ENCODE results near the gene KCNN1. TPM values are rescaled to one million over a fixed set of nuclear protein-coding genes. Genes with fewer than 3 reads are reported as not detected.
"Not testable (repeated sequence)": the region's sequence is repeated elsewhere in the genome, so short reads cannot be mapped to it uniquely, and the experiment has no call there.

Gene KCNN1
- total RNA-seq, 3 donors from 2014 or later, result 0.33 to 0.59 TPM; not detected in 1

DNA sequence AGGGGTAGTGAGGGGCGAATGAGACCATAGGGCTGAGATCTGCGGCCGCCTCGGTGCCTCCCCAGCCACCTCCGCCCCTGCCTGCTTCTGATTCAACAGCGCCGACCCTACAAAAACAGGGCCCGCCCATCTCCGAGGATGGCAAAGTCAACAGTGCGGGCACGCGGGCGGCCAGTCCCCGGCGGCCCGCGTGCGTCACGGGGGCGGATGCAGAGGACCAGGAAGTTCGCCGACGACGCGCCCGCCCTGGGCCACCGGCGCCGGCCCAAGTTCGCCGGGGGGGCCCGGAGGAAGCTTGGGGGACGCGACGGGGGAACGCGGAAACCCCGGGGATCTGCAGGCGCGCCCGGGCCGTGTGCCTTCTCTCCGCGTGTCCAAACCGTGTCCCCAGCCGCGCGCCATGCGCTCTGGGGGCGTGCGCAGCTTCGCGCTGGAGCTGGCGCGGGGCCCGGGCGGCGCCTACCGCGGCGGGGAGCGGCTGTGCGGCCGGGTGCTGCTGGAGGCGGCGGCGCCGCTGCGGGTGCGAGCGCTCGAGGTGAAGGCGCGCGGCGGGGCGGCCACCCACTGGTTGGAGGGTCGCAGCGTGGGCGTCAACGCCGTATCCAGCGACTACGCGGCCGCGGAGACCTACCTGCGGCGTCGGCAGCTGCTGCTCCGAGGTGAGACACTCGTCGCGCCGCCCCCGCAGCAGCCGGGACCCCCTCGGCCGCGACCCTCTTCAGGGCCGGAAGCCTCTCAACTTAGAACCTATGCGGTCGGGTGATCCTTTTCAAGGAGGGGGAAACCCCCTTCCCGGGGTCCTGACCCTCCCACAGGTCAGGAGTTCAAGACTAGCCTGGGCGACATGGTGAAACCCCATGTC, 34.2 kb downstream of the KCNN1 start:
- intact Hi-C loops (cut with DNase I; ENCODE audit: low total_unique reads), result no loop called here
- no peaks in the 10 kb centered on the region for H3K4me1 ChIP-seq

DNA sequence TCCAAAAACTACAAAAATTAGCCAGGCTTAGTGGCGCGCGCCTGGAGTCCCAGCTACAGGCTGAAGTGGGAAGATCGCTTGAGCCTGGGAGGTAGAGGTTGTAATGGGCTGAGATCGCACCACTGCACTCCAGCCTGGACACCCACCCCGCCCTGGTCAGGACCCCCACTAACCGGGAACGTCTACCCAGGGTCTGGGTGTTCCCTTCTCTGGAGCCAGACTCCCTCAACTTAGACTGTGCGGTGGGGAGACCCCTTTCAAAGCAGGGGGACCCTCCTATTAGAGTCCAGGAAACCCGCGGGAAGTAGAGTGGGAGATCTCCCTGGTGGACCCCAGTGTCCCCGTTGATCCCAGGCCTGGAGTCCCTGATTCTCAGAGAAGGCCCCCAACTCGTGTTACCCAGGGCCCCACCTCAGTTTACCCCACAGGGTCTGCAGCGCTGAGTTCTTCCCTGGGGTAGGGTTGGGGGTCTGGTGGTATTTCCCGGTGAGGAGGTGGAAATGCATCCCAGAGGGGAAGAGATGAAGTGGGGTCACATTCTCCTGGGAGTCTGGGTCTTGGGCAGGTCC, 35.0 kb downstream of the KCNN1 start:
- no peaks in the 10 kb centered on the region for H3K27me3 ChIP-seq
- H3K27ac ChIP-seq, result peak overlapping the region; percentile 90
- TF ChIP-seq, protein P1, sequence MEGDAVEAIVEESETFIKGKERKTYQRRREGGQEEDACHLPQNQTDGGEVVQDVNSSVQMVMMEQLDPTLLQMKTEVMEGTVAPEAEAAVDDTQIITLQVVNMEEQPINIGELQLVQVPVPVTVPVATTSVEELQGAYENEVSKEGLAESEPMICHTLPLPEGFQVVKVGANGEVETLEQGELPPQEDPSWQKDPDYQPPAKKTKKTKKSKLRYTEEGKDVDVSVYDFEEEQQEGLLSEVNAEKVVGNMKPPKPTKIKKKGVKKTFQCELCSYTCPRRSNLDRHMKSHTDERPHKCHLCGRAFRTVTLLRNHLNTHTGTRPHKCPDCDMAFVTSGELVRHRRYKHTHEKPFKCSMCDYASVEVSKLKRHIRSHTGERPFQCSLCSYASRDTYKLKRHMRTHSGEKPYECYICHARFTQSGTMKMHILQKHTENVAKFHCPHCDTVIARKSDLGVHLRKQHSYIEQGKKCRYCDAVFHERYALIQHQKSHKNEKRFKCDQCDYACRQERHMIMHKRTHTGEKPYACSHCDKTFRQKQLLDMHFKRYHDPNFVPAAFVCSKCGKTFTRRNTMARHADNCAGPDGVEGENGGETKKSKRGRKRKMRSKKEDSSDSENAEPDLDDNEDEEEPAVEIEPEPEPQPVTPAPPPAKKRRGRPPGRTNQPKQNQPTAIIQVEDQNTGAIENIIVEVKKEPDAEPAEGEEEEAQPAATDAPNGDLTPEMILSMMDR (IDR thresholded peaks at IDR 0.05), result no peak
- TF ChIP-seq POLR2A (IDR thresholded peaks at IDR 0.05) (no peak), POLR2AphosphoS5 (IDR thresholded peaks at IDR 0.05) (no peak)
- no peaks in the 10 kb centered on the region for H3K4me1 ChIP-seq
- H3K36me3 ChIP-seq, result no peaks in the 10 kb centered on the region
- H3K9me3 ChIP-seq, result no peaks in the 10 kb centered on the region
- peak overlapping the region; percentile 77 to 83 (median 80) for H3K4me3 ChIP-seq
- intact Hi-C loops (cut with DNase I; ENCODE audit: low total_unique reads), result no loop called here
- DNase-seq (ENCODE audit: low spot score in 2 of 2), result no peak

More for the DNA sequence above, 34.2 kb downstream of the KCNN1 start:
- H3K36me3 ChIP-seq, result no peaks in the 10 kb centered on the region
- peak overlapping the region; percentile 77 to 83 (median 80) for H3K4me3 ChIP-seq
- H3K9me3 ChIP-seq, result no peaks in the 10 kb centered on the region
- H3K27me3 ChIP-seq, result no peaks in the 10 kb centered on the region
- H3K27ac ChIP-seq, result peak overlapping the region; percentile 90
- DNase-seq (ENCODE audit: low spot score in 2 of 2), result peak; percentile 82 to 89
- TF ChIP-seq, protein P1 (IDR thresholded peaks at IDR 0.05), result no peak
- TF ChIP-seq POLR2A (IDR thresholded peaks at IDR 0.05) (peak; percentile 36), POLR2AphosphoS5 (IDR thresholded peaks at IDR 0.05) (peak; percentile 65 to 82 (median 82))

DNA sequence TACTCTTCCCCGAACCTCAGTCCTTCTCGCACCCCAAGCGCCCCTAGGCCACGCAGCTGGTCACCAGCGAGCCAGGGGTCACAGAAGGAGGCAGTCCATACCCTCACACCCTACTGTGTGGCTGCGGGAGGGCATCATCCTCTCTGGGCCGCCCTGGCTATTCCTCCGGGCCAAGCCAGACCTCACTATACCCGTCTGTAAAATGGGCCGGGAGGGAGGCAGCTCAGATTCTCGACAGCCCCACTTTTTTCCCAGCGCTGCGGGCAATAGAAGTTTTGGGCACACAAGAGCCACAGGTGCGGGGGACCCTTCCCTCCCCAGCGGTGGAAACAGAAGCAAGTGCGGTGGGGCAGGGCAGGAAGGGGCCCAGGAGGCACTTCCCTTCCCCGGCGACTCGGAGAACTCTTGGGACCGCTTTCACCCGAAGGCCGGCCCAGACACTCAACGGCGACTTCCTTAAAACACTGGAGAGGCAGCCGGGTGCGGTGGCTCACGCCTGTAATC, 35.5 kb downstream of the KCNN1 start:
- peak overlapping the region; percentile 77 to 83 (median 80) for H3K4me3 ChIP-seq
- intact Hi-C loops (cut with DNase I; ENCODE audit: low total_unique reads), result no loop called here
- no peaks in the 10 kb centered on the region for H3K27me3 ChIP-seq
- TF ChIP-seq POLR2A (IDR thresholded peaks at IDR 0.05), result no peak
- TF ChIP-seq, protein P1 (IDR thresholded peaks at IDR 0.05), result no peak
- TF ChIP-seq POLR2AphosphoS5 (IDR thresholded peaks at IDR 0.05), result no peak
- H3K4me1 ChIP-seq, result no peaks in the 10 kb centered on the region
- H3K9me3 ChIP-seq, result no peaks in the 10 kb centered on the region
- DNase-seq (ENCODE audit: low spot score in 2 of 2), result no peak
- H3K36me3 ChIP-seq, result no peaks in the 10 kb centered on the region
- peak overlapping the region; percentile 90 for H3K27ac ChIP-seq

- not testable (repeated sequence) for H3K4me3 ChIP-seq; H3K27me3 ChIP-seq; H3K9me3 ChIP-seq; H3K27ac ChIP-seq; H3K36me3 ChIP-seq; DNase-seq (ENCODE audit: low spot score in 2 of 2); H3K4me1 ChIP-seq
- intact Hi-C loops (cut with DNase I; ENCODE audit: low total_unique reads), result loop anchor here (5.0 kb wide), 1 partner anchor 52 kb away; no protein-coding TSS in a partner anchor
Measured at GRCh38 chr19:18005750-18006149, 38.8 kb downstream of the KCNN1 start.

DNA sequence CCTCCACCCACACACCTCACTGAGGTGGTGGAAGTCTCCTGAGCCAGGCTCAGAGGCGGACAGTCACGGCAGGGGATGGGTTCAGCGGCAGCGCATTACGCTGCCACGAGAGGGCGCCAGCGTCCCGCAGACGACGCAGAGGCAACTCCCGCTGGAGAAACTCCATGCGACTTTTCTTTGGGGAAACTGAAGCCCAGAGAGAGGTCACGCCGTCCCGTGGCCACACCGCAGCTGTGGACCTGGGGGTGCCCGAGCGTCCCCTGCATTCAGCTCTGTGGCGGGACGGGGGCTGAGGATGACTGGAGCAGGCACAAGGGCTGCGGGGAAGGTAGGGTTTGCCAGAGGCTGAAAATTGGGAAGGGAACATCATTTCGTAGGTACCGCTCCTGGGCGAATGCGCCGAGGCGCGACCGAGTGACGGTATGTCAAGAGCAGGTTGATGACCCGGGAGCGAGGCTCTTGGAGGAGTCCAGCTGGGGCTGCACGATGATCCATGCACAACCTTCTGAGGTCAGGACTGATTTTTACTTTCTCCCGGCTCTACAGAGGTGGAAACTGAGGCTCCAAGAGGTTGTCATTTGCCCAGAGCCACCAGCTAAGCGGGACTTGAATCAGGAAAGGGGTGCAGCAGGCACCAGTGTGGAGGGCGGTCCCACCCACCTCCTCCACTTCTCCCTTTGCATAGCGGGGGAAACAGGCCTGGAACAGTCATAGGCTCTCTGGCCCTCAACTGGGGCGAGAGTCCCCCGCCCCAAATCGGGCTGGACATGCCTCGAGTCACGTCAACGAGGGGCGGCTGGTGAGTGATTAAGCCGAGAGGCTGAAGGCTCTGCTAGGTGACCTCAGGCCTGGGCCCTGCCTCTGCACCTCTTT, 40.4 kb downstream of the KCNN1 start:
- intact Hi-C loops (cut with DNase I; ENCODE audit: low total_unique reads), result loop anchor here (5.0 kb wide), 1 partner anchor 50 kb away; no protein-coding TSS in a partner anchor
- no peaks in the 10 kb centered on the region for H3K4me1 ChIP-seq
- H3K4me3 ChIP-seq, result peak overlapping the region; percentile 62 to 75 (median 65)
- no peaks in the 10 kb centered on the region for H3K27me3 ChIP-seq
- H3K27ac ChIP-seq, result peak overlapping the region; percentile 88 to 91
- H3K9me3 ChIP-seq, result no peaks in the 10 kb centered on the region
- TF ChIP-seq POLR2A (IDR thresholded peaks at IDR 0.05), result no peak
- peak; percentile 51 to 73 (median 70) for TF ChIP-seq POLR2AphosphoS5 (IDR thresholded peaks at IDR 0.05)
- TF ChIP-seq, protein P1 (IDR thresholded peaks at IDR 0.05), result peak; percentile 90 to 99 (median 95)
- peak; percentile 71 to 80 for DNase-seq (ENCODE audit: low spot score in 2 of 2)
- no peaks in the 10 kb centered on the region for H3K36me3 ChIP-seq

All from breast epithelium (tissue), 4 donors.